Measurements from ENCODE around the gene TRAF3IP1.
"Not testable (repeated sequence)": the region's sequence is repeated elsewhere in the genome, so short reads cannot be mapped to it uniquely, and the experiment has no call there.

TRAF3IP1 gene

GRCh38 chr2:238324248-238324647, 3.9 kb downstream of the TRAF3IP1 start:
- H3K9me3 ChIP-seq (replicated peaks in 1 of 2; ENCODE audit: control insufficient read depth in 2 of 2, insufficient read depth in 1 of 2, low read depth in 1 of 2, low read length in 2 of 2); H3K23ac ChIP-seq (ENCODE audit: low read depth, low read length, poor library complexity); H3K4ac ChIP-seq (ENCODE audit: low read length); H2AK5ac ChIP-seq (ENCODE audit: low read depth, low read length); H3K18ac ChIP-seq (ENCODE audit: low read length); H3K27me3 ChIP-seq (ENCODE audit: control insufficient read depth in 3 of 3, insufficient read depth in 3 of 3, low read depth in 1 of 3, low read length in 3 of 3); H4K91ac ChIP-seq (ENCODE audit: low read depth, low read length, poor library complexity); H3K79me1 ChIP-seq (ENCODE audit: low read depth, low read length); H4K8ac ChIP-seq (ENCODE audit: low read depth, low read length); H2AFZ ChIP-seq (ENCODE audit: low read length); H3K9ac ChIP-seq (ENCODE audit: low read depth, low read length, poor library complexity); H2BK15ac ChIP-seq (ENCODE audit: low read length); H3K4me3 ChIP-seq (ENCODE audit: low read length in 2 of 2); H2BK5ac ChIP-seq (ENCODE audit: low read length); H3K4me2 ChIP-seq (ENCODE audit: insufficient read depth, low read length, poor library complexity, severe bottlenecking); H2BK120ac ChIP-seq (ENCODE audit: low read depth, low read length); H2BK12ac ChIP-seq (ENCODE audit: low read length); H3K27ac ChIP-seq (replicated peaks; ENCODE audit: low read length); DNase-seq (ENCODE audit: low spot score); H3K14ac ChIP-seq (ENCODE audit: low read length): not testable (repeated sequence)
- WGBS, 2 donors (ENCODE audit: extremely low coverage in 2 of 2, insufficient read length in 2 of 2, insufficient replicate concordance in 1 of 2) = no CpG with 5 or more reads among the region's 7 CpGs
- Histone ChIP-seq H3K4me1 (ENCODE audit: control insufficient read depth in 2 of 2, insufficient read depth in 1 of 2, low read depth in 1 of 2, low read length in 2 of 2) (peaks cover 7 to 10% of the 10 kb centered on the region in 2 donors), H3K36me3 (replicated peaks in 1 of 2; ENCODE audit: control insufficient read depth in 2 of 2, insufficient read depth in 2 of 2, low read length in 2 of 2) (peaks cover 13 to 42% of the 10 kb centered on the region in 2 donors)

GRCh38 chr2:238325694-238326093, 5.4 kb downstream of the TRAF3IP1 start:
- Histone ChIP-seq H3K18ac (ENCODE audit: low read length) (no peak overlapping the region), H3K9me3 (replicated peaks in 1 of 2; ENCODE audit: control insufficient read depth in 2 of 2, insufficient read depth in 1 of 2, low read depth in 1 of 2, low read length in 2 of 2) (peaks cover 0 to 3% of the 10 kb centered on the region in 2 donors), H2BK12ac (ENCODE audit: low read length) (no peak overlapping the region), H3K36me3 (replicated peaks in 1 of 2; ENCODE audit: control insufficient read depth in 2 of 2, insufficient read depth in 2 of 2, low read length in 2 of 2) (peaks cover 15 to 56% of the 10 kb centered on the region in 2 donors), H3K27me3 (ENCODE audit: control insufficient read depth in 3 of 3, insufficient read depth in 3 of 3, low read depth in 1 of 3, low read length in 3 of 3) (no peaks in the 10 kb centered on the region), H4K91ac (ENCODE audit: low read depth, low read length, poor library complexity) (no peak overlapping the region), H2BK120ac (ENCODE audit: low read depth, low read length) (no peak overlapping the region), H3K4me2 (ENCODE audit: insufficient read depth, low read length, poor library complexity, severe bottlenecking) (no peak overlapping the region), H3K9ac (ENCODE audit: low read depth, low read length, poor library complexity) (no peak overlapping the region), H3K23ac (ENCODE audit: low read depth, low read length, poor library complexity) (no peak overlapping the region), H3K4me1 (ENCODE audit: control insufficient read depth in 2 of 2, insufficient read depth in 1 of 2, low read depth in 1 of 2, low read length in 2 of 2) (peaks cover 4 to 8% of the 10 kb centered on the region in 2 donors), H3K27ac (replicated peaks; ENCODE audit: low read length) (no peak overlapping the region), H4K8ac (ENCODE audit: low read depth, low read length) (no peak overlapping the region), H3K14ac (ENCODE audit: low read length) (no peak overlapping the region), H2AFZ (ENCODE audit: low read length) (no peak overlapping the region), H2AK5ac (ENCODE audit: low read depth, low read length) (no peak overlapping the region), H2BK5ac (ENCODE audit: low read length) (no peak overlapping the region), H2BK15ac (ENCODE audit: low read length) (no peak overlapping the region), H3K4me3 (ENCODE audit: low read length in 2 of 2) (no peak overlapping the region), H3K79me1 (ENCODE audit: low read depth, low read length) (peaks cover 7% of the 10 kb centered on the region), H3K4ac (ENCODE audit: low read length) (no peak overlapping the region)
- WGBS, 2 donors (ENCODE audit: extremely low coverage in 2 of 2, insufficient read length in 2 of 2, insufficient replicate concordance in 1 of 2) = no CpG with 5 or more reads among the region's 9 CpGs
- no peak for DNase-seq (ENCODE audit: low spot score)

- no peak overlapping the region for H3K18ac ChIP-seq (ENCODE audit: low read length)
- no peak for DNase-seq (ENCODE audit: low spot score)
These were observed 6.6 kb downstream of the TRAF3IP1 start for GRCh38 chr2:238326801-238327365.

GRCh38 chr2:238327751-238328150, 7.4 kb downstream of the TRAF3IP1 start:
- Histone ChIP-seq H2BK120ac (ENCODE audit: low read depth, low read length) (no peak overlapping the region), H2BK15ac (ENCODE audit: low read length) (no peak overlapping the region), H2BK5ac (ENCODE audit: low read length) (no peak overlapping the region), H2AK5ac (ENCODE audit: low read depth, low read length) (no peak overlapping the region), H4K91ac (ENCODE audit: low read depth, low read length, poor library complexity) (no peak overlapping the region), H3K4me2 (ENCODE audit: insufficient read depth, low read length, poor library complexity, severe bottlenecking) (no peak overlapping the region), H3K79me1 (ENCODE audit: low read depth, low read length) (peaks cover 4% of the 10 kb centered on the region), H3K9ac (ENCODE audit: low read depth, low read length, poor library complexity) (no peak overlapping the region), H2AFZ (ENCODE audit: low read length) (no peak overlapping the region), H4K8ac (ENCODE audit: low read depth, low read length) (no peak overlapping the region), H3K4ac (ENCODE audit: low read length) (no peak overlapping the region), H3K4me3 (ENCODE audit: low read length in 2 of 2) (no peak overlapping the region), H3K36me3 (replicated peaks in 1 of 2; ENCODE audit: control insufficient read depth in 2 of 2, insufficient read depth in 2 of 2, low read length in 2 of 2) (peaks cover 15 to 61% of the 10 kb centered on the region in 2 donors), H3K9me3 (replicated peaks in 1 of 2; ENCODE audit: control insufficient read depth in 2 of 2, insufficient read depth in 1 of 2, low read depth in 1 of 2, low read length in 2 of 2) (peaks cover 0 to 3% of the 10 kb centered on the region in 2 donors), H3K27ac (replicated peaks; ENCODE audit: low read length) (no peak overlapping the region), H3K18ac (ENCODE audit: low read length) (no peak overlapping the region), H3K14ac (ENCODE audit: low read length) (no peak overlapping the region), H3K27me3 (ENCODE audit: control insufficient read depth in 3 of 3, insufficient read depth in 3 of 3, low read depth in 1 of 3, low read length in 3 of 3) (no peaks in the 10 kb centered on the region), H3K4me1 (ENCODE audit: control insufficient read depth in 2 of 2, insufficient read depth in 1 of 2, low read depth in 1 of 2, low read length in 2 of 2) (no peaks in the 10 kb centered on the region), H2BK12ac (ENCODE audit: low read length) (no peak overlapping the region), H3K23ac (ENCODE audit: low read depth, low read length, poor library complexity) (no peak overlapping the region)
- no peak for DNase-seq (ENCODE audit: low spot score)
- no CpG with 5 or more reads among the region's 3 CpGs for WGBS, 2 donors (ENCODE audit: extremely low coverage in 2 of 2, insufficient read length in 2 of 2, insufficient replicate concordance in 1 of 2)

More at GRCh38 chr2:238326801-238327365, 6.6 kb downstream of the TRAF3IP1 start:
- Histone ChIP-seq H4K91ac (ENCODE audit: low read depth, low read length, poor library complexity) (no peak overlapping the region), H3K23ac (ENCODE audit: low read depth, low read length, poor library complexity) (peak overlapping the region; percentile 58), H3K9ac (ENCODE audit: low read depth, low read length, poor library complexity) (no peak overlapping the region), H2BK120ac (ENCODE audit: low read depth, low read length) (no peak overlapping the region), H3K79me1 (ENCODE audit: low read depth, low read length) (peaks cover 7% of the 10 kb centered on the region), H2AK5ac (ENCODE audit: low read depth, low read length) (no peak overlapping the region), H3K9me3 (replicated peaks in 1 of 2; ENCODE audit: control insufficient read depth in 2 of 2, insufficient read depth in 1 of 2, low read depth in 1 of 2, low read length in 2 of 2) (peaks cover 0 to 3% of the 10 kb centered on the region in 2 donors), H3K27me3 (ENCODE audit: control insufficient read depth in 3 of 3, insufficient read depth in 3 of 3, low read depth in 1 of 3, low read length in 3 of 3) (no peaks in the 10 kb centered on the region), H4K8ac (ENCODE audit: low read depth, low read length) (no peak overlapping the region), H3K4me3 (ENCODE audit: low read length in 2 of 2) (no peak overlapping the region), H2BK15ac (ENCODE audit: low read length) (no peak overlapping the region), H3K4me2 (ENCODE audit: insufficient read depth, low read length, poor library complexity, severe bottlenecking) (no peak overlapping the region), H3K4ac (ENCODE audit: low read length) (no peak overlapping the region), H2BK5ac (ENCODE audit: low read length) (peak overlapping the region; percentile 29), H3K14ac (ENCODE audit: low read length) (peak overlapping the region; percentile 75), H3K4me1 (ENCODE audit: control insufficient read depth in 2 of 2, insufficient read depth in 1 of 2, low read depth in 1 of 2, low read length in 2 of 2) (no peaks in the 10 kb centered on the region), H3K27ac (replicated peaks; ENCODE audit: low read length) (no peak overlapping the region), H2BK12ac (ENCODE audit: low read length) (no peak overlapping the region), H2AFZ (ENCODE audit: low read length) (no peak overlapping the region), H3K36me3 (replicated peaks in 1 of 2; ENCODE audit: control insufficient read depth in 2 of 2, insufficient read depth in 2 of 2, low read length in 2 of 2) (peaks cover 15 to 57% of the 10 kb centered on the region in 2 donors)
- WGBS, 2 donors (ENCODE audit: extremely low coverage in 2 of 2, insufficient read length in 2 of 2, insufficient replicate concordance in 1 of 2) = no CpG with 5 or more reads among the region's 12 CpGs

Data from neuronal stem cell (in vitro differentiated cells).